HUDEP-2 (cell line): ENCODE data around the gene RESP18.
A peak's percentile ranks its signal among the peaks of the same experiment; 100 is the strongest.

Source experiments
- DNase-seq, 76 experiments: peaks; one replicate each; lab custom pipeline; 2025; ENCODE audit not compliant: unreplicated experiment in 76 of 76; lab: John Stamatoyannopoulos, UW

Gene RESP18

DNA sequence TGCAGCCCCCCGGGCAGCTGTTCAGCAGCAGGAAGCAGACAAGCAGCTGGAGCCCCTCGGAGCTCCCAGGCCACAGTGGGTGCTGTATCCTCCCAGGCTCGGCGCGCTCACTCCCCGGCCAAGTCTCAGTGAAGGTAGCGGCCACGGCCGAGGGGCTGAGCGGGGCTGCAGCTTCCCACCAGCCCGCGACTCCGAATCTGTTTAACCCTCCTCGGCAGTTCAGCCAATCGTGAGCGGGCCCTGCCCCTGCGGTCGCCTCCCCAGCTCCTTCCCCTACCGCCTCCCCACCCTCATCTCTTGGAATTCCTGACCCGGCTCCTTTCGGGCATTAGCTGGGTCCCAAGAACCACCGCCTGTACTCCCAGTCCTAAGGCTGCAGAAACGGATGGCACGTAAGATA, at the start of gene RESP18:
Gene RESP18 (minus strand): TSS at position 203 of the 400 bp plus-strand sequence.
- no peak for DNase-seq

GRCh38 chr2:219381448-219381847, 48.9 kb upstream of the RESP18 start:
- DNase-seq: no peak

DNA sequence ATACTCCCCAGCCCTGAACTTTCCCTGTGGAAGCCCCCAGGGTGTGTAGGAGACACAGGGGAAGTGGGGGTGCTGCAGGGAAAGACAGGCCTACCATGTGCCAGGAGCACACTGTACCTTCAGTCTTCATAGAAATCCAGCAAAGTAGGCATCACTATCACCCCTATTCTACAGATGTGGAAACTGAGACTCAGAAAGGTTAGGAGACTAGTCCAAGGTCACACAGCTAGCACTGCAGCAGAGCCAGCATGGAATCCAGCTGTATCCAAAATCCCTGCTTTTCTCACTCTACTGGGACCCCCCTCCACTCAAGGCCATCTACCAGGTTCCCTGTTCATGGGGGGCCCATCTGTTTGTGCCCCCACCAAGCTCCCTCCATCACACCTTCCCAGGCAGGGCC, 48.4 kb upstream of the RESP18 start:
- DNase-seq: no peak

- no peak for DNase-seq
These were observed 45.8 kb upstream of the RESP18 start for GRCh38 chr2:219378163-219378851.

- no peak for DNase-seq
These were observed 36.9 kb upstream of the RESP18 start for GRCh38 chr2:219369447-219369861.

DNA sequence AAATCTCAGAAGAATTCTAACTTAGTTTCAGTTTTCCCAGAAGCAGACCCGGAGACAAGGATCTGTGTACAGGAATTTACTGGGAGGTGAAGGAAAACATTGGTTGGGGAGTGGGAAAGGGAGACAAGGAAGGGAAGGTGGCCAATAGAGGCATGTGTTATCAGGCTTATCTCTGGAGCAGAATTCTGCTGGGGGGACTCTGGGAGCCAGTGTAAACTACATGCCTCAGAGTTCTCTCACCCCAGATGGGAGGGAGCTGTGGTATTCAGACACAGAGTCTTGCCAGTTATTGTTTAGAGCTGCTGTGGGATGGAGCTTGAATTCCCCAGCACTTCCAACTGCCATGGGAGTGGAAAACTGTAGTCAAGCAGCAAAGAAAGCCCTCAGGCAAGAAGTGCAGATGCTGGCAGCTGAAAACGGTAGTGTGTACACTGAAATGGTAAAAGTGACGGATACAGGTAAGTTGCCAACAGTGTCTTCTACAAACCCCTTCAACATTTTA, 36.2 kb upstream of the RESP18 start:
- DNase-seq: no peak

DNA sequence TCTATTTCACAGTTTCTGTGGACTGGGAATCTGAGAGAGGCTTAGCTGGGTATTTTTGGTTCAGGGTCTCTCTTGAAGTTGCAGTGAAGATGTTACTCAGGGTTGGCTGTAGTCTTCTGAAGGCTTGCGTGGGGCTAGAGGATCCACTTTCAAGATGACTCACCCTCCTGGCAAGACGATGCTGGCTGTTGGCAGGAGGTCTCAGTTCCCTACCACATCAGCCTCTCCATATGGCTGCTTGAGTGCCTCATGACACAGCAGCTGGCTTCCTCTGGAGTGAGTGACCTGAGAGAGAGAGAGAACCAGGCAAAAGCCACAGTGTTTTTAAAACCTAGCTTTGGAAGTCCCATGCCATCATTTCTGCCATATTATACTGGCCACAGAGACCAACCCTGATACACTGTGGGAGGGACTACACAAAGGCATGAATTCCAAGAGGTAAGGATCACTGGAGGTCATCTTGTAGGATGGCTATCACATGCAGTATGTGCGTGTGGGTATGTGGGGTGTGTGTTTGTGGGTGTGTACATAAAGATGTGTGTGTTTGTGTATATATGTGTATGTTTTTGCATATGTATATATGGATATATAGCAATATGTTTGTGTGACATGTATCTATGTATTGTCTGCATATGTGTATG, 30.1 kb upstream of the RESP18 start:
- peak in 65 of 76 experiments; percentile 4 to 86 (median 51) for DNase-seq

DNA sequence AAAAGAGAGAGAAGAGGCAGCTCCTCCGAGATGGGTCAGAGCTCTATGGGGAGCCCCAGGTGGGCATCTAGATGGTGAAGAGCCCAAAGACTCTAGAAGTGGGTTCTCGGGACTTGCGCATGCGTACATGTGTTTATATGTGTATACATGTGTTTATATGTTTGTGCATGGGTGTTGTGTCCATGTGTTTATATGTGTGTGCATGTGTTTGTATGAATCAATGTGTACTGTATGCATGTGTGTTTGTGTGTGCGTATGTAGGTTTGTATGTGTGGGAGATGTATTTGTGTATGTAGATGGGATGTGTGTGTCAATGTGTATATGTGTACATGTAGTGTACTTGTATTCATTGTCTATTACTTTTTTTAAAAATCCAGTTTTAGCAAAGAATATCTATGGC, 29.5 kb upstream of the RESP18 start:
- no peak for DNase-seq

DNA sequence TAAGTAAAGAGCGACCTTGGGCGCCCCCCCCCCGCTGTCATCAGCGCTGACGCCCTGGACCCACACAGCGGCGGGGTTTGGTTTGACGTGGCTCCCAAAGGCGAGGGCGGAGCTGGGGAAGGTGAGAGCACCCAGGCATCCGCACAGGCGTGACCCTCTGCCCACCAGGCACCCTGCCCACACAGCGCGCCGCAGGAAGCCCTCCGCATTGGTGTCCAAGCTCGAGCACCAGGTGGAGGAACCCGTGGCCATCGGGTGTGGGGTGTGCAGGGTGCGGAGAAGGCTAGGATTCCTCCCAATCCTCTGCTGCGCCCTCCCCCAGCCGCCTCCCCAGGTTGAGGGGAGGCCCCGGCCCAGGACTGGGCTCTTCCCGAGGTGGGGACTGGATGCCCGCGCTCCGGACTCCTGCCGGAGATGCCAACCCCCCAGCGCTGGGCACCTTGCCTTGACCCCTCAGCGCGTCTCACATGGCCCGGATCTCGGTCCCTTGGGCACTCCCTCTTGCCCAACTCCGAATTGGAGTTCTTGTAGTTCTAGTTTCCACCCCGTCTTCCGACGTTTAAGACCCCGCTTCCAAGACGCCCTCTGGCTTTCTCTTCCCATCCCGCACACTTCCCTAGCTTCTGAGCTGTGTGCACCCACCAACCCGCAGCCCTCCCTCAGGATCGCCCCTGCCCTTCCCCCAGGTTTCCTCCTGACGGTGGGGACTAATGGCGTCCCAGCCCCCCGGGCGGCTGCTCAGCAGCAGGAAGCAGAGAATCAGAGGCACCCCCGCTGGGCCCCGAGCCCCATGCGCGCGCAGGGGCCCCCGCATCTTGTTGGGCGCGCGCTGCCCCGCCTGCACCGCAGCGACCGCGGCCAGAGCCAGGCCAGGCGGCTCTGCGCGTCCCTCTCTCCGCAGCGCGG, 25.9 kb upstream of the RESP18 start:
- no peak for DNase-seq

- no peak for DNase-seq
These were observed 24.3 kb upstream of the RESP18 start for GRCh38 chr2:219356834-219357233.

DNA sequence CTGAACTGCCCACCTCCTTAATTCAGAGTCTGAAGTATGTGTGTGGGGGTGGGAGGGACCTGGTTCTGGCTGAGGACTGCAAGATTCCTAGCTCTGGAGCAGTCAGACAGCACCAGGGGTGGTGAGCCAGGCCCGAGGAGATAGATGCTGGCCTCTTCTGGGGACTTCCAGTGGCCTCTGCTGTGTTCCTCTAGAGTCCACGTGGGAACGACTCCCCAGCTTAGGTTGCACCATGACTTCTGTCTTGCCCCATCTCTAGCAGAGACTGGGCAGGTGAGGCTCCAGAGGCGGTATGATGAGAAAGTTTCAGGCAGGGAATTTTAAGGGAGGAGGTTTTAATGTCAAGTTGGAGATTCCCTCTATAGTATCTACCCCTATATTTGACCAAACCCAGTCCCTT, 22.0 kb upstream of the RESP18 start:
- no peak for DNase-seq

DNA sequence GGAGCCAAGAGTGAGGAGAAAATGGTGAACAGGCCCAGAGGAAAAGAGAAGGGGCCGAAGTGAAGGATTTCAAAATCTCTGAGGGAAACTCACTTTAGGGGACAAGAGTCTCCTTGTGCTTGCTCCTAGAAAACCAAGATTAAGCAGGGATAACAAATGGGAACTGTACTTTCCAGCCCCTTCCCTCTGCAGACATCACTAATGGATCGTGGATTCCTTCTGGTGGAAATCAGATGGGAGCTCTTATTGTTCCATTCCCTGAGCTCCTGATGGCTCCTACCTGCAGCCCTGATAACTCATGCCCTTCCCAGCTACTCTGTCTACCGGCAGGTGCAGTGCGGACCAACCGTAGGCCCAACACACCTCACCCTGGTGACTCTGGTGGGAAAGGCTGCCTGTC, 20.6 kb upstream of the RESP18 start:
- DNase-seq: no peak

DNA sequence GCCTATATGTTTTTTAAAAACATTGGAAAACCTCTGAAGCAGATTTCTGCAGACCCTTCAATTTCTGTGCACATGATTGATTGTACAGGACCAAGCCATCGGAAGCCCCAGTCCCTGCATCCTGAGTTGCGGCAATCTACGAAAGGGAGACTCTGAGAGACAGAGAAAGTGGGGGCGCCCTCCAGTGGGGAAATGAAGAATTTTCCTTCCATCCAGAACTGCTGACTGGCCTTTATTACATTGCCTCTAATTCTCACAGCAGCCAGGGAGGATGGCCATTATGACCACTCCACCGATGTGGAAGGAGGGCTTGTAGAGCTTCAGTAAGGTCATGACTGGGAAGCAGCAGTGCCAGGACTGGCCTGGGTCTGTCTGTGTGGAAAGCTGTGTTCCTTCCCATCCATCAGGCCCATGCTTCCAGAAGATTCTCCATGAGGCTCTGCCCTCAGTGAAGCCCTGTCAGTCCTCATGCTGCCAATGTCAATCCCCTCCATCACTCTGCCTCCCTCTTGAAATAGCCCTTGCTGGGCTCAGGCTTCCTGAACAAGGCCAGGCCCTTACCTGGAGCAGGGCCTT, 20.0 kb upstream of the RESP18 start:
- peak in 56 of 76 experiments; percentile 4 to 74 (median 38) for DNase-seq

DNA sequence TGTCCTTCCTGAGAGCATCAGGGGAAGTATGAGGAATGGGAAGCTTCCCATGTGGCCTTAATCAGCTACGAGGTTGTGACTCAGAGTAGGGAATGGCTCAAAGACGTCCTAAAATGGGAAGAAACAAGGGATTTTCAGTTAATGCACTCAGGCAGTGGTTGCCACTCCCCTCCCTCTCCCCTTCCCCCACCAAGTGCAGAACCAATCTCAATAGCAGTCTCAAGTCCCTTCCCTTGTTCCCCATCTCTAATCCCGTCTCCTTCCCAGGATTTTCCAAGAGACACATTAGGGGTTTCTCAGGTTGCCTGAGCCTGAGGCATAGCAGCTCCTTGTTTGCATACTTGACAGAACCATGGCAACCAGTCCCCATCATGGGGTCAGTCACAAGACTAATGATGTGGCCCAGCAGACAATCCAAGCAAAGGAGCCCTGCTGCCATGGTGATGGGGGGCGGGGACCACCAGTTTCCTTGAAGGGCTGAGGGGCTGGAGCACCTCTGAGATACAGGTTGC, 18.2 kb upstream of the RESP18 start:
- no peak for DNase-seq

DNA sequence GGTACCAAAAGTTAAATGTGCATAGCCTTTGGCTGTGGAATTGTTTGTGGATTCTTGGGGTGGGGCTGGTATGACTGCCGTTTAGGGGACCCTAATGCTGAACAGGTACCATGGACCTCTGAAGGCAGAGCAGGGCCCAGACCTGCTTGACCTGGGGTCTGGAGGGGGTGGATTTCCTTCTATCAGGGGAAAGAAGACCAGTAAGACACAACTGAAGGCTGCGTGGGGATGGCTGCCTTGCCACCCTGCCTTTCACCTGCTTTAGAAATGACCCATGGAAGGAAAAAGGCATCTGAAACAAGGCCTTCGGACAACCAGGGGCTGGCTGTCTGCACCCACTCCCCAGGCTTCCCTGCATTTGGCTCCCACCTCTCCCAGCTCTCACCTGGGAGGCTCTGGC, 17.7 kb upstream of the RESP18 start:
- DNase-seq: no peak

DNA sequence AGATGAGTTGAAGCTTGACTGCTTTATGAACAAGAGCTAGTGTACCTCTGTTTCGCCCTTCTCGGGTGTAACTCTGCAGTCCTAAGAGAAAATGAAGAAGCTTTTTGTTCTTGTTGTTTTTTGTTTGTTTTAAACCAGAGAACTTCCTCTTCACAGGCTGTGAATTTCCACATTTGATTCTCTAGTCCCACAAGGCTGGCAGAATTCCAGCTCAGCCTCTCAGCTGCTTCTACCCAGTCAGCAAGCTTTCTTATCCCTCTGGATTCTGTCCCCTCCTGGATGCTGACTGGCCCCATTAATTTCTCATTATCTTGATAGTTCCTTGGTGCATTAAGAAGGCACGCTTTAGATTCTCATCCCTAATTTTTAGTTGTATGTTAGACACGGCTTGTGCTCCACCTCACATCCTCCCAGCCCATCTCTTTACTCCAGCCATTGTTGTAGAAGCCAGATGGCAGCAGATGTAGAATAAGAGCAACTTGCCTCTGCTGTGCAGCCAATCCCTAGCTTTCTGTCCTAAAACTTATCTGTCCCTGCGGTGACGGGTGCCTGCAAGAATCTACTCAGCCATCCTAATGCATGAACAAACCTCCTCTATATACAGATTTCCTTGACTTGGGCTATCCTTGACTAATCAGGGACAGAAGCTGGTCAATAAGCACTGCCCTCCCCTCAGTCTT, 12.3 kb upstream of the RESP18 start:
- DNase-seq: peak in 1 of 76 experiments; percentile 5

DNA sequence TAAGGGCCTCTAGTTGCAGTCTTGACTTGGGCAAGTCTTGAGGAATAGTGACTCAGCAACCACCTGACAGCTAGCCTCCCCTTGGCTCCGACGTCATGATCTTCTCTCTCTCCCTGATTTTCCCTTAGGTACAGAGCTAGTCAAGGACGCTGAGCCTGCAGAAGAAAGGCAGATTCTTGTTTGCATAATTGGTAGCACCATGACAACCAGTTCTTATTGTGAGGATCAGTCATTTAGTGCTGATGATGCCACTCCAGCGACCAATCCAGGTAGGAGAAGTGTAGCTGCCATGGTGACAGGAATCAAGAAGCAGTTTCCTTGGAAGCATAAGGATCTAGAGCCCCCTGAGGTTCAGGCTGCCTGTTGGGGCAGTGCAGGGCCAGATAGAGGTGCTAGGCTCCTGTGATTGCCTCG, 2.8 kb upstream of the RESP18 start:
- no peak for DNase-seq

- no peak for DNase-seq
These were observed 1.5 kb upstream of the RESP18 start for GRCh38 chr2:219334076-219334475.

- peak in 29 of 76 experiments; percentile 1 to 42 (median 11) for DNase-seq
These were observed 857 bp downstream of the RESP18 start for GRCh38 chr2:219331560-219332213.

DNA sequence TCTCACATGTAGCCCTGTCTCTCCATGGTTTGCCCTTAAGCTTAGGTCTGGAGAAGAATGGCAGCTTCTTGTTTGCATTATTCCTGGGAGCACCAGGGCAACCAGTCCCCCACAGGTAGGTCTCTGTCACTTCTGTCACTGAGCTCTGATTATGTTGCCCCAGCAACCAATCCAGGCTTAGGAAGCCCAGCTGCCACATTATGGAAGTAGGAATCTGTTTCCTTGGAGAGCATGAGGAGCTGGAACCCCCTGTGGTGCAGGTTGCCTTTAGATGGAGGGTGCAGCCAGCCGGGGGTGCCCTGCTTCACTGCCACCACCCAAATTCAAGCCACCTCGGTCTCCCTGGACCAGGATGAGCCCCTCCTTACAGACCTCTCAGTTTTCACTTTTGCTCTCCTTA, 4.8 kb downstream of the RESP18 start:
- DNase-seq: no peak
